GM10248 (cell line): ENCODE results near the gene RASAL1.
A peak's percentile ranks its signal among the peaks of the same experiment; 100 is the strongest.

Experiments used
- CTCF ChIA-PET: fragments of 300-600 bp; sonication (Branson Sonifier 250); formaldehyde crosslinking; extraction: SDS; loops from one replicate; lab custom pipeline; 2021; ENCODE audit warnings: antibody characterized with exemption; lab: Yijun Ruan, JAX
- POLR2A ChIA-PET: fragments of 350-650 bp; sonication (Branson Sonifier 250); formaldehyde crosslinking; extraction: SDS; loops from one replicate; lab custom pipeline; 2020; ENCODE audit warnings: antibody characterized with exemption; lab: Yijun Ruan, JAX
- DNase-seq: peaks from one replicate; pipeline ENCODE4 v3.0.0; 2012; ENCODE audit errors: extremely low spot score
- CTCF ChIP-seq: IDR thresholded peaks from 2 replicates; pipeline ENCODE4 v1.5.1; 2012; ENCODE audit warnings: mild to moderate bottlenecking, low read depth; ENCODE audit errors: extremely low read depth, missing control alignments, control extremely low read depth

The RASAL1 gene

GRCh38 chr12:113061061-113061694 lies 74.4 kb downstream of the RASAL1 start:
- POLR2A ChIA-PET = interaction anchor here (0.8 kb wide), 1 partner anchor 9 kb away, joined by 4 read pairs; no protein-coding TSS in a partner anchor
- TF ChIP-seq CTCF = no peak
- CTCF ChIA-PET = interaction anchor here (1.1 to 15.9 kb wide), 4 partner anchors 9 to 113 kb away, joined by 3 to 135 read pairs (median 20); partner anchors contain the start of gene DTX1
- no peak for DNase-seq

GRCh38 chr12:113060336-113060960 lies 75.1 kb downstream of the RASAL1 start:
- POLR2A ChIA-PET = interaction anchor here (0.8 kb wide), 1 partner anchor 10 kb away, joined by 4 read pairs; no protein-coding TSS in a partner anchor
- TF ChIP-seq CTCF = no peak
- CTCF ChIA-PET = interaction anchor here (1.1 to 15.9 kb wide), 3 partner anchors 8 to 114 kb away, joined by 3 to 135 read pairs (median 19); partner anchors contain the start of gene DTX1
- DNase-seq = peak; percentile 10

- ChIA-PET CTCF (interaction anchor here (0.9 kb wide), 1 partner anchor 8 kb away, joined by 3 read pairs; no protein-coding TSS in a partner anchor), POLR2A (no interaction called here)
- no peak for TF ChIP-seq CTCF
- DNase-seq = no peak
Measured at GRCh38 chr12:113059071-113059595, 76.4 kb downstream of the RASAL1 start.

- CTCF ChIA-PET = interaction anchor here (0.9 to 2.0 kb wide), 2 partner anchors 9 to 10 kb away, joined by 3 to 7 read pairs; no protein-coding TSS in a partner anchor
- no peak for DNase-seq
- TF ChIP-seq CTCF = no peak
- POLR2A ChIA-PET = interaction anchor here (0.6 kb wide), 1 partner anchor 53 kb away, joined by 3 read pairs; no protein-coding TSS in a partner anchor
Measured at GRCh38 chr12:113058553-113058952, 77.0 kb downstream of the RASAL1 start.

GRCh38 chr12:113057565-113058485 lies 77.7 kb downstream of the RASAL1 start:
- no peak for TF ChIP-seq CTCF
- ChIA-PET POLR2A (interaction anchor here (0.6 kb wide), 1 partner anchor 53 kb away, joined by 3 read pairs; no protein-coding TSS in a partner anchor), CTCF (interaction anchor here (2.0 to 9.8 kb wide), 3 partner anchors 9 to 35 kb away, joined by 7 to 135 read pairs (median 10); no protein-coding TSS in a partner anchor)
- DNase-seq = peak; percentile 19
